Astrocyte (in vitro differentiated cells and primary cell): ENCODE results near the gene FAM47B. TPM values are rescaled to one million over a fixed set of nuclear protein-coding genes. Genes with fewer than 3 reads are reported as not detected.

ENCODE experiments used
- DNase-seq: peaks from one replicate; pipeline ENCODE4 v3.0.0-alpha.2; 2010; ENCODE audit warnings: low read depth
- FAIRE-seq: peaks from 2 replicates; lab custom pipeline; 2011; peaks lifted over from hg19 to GRCh38; lab: Jason Lieb, UNC
- H2AFZ ChIP-seq: 2 replicates; pipeline ENCODE4 v1.6.0; 2012; ENCODE audit warnings: low read depth, low read length, inconsistent platforms
- H3K27ac ChIP-seq: 2 replicates; pipeline ENCODE4 v1.5.1; 2011; ENCODE audit warnings: low read depth, low read length, inconsistent platforms
- H3K27me3 ChIP-seq: 2 replicates; pipeline ENCODE4 v1.6.0; 2011; ENCODE audit warnings: low read length, inconsistent platforms; ENCODE audit not compliant: insufficient read depth
- H3K36me3 ChIP-seq: 2 replicates; pipeline ENCODE4 v1.5.1; 2011; ENCODE audit warnings: low read length, inconsistent platforms; ENCODE audit not compliant: insufficient read depth
- H3K4me1 ChIP-seq: 2 replicates; pipeline ENCODE4 v1.5.1; 2011; ENCODE audit warnings: low read length, inconsistent platforms; ENCODE audit not compliant: insufficient read depth
- H3K4me2 ChIP-seq: 2 replicates; pipeline ENCODE4 v1.6.0; 2012; ENCODE audit warnings: low read length, inconsistent platforms
- H3K4me3 ChIP-seq: 2 replicates; pipeline ENCODE4 v1.5.1; 2011; ENCODE audit warnings: low read depth, mild to moderate bottlenecking, low read length, inconsistent platforms; ENCODE audit not compliant: insufficient read depth
- H3K79me2 ChIP-seq: 2 replicates; pipeline ENCODE4 v1.6.0; 2012; ENCODE audit warnings: mild to moderate bottlenecking, low read length, inconsistent platforms; ENCODE audit not compliant: insufficient read depth
- H3K9ac ChIP-seq: 2 replicates; pipeline ENCODE4 v1.6.0; 2012; ENCODE audit warnings: mild to moderate bottlenecking, low read length, inconsistent platforms
- H3K9me3 ChIP-seq: 2 replicates; pipeline ENCODE4 v1.5.1; 2012; ENCODE audit warnings: low read depth, mild to moderate bottlenecking, low read length, inconsistent platforms; ENCODE audit not compliant: insufficient read depth
- H4K20me1 ChIP-seq: 2 replicates; pipeline ENCODE4 v1.6.0; 2012; ENCODE audit warnings: low read length, inconsistent platforms; ENCODE audit not compliant: insufficient read depth
- H3K27ac Mint-ChIP-seq: one replicate; pipeline ENCODE4 v1.8.0; 2021; ENCODE audit warnings: mild to moderate bottlenecking, mixed read lengths; ENCODE audit not compliant: unreplicated experiment
- H3K27me3 Mint-ChIP-seq: one replicate; pipeline ENCODE4 v1.8.0; 2021; ENCODE audit warnings: low read depth, mixed read lengths; ENCODE audit not compliant: unreplicated experiment
- H3K36me3 Mint-ChIP-seq: one replicate; pipeline ENCODE4 v1.8.0; 2021; ENCODE audit warnings: low read depth, mixed read lengths; ENCODE audit not compliant: unreplicated experiment
- H3K4me1 Mint-ChIP-seq: one replicate; pipeline ENCODE4 v1.8.0; 2021; ENCODE audit warnings: low read depth, mixed read lengths; ENCODE audit not compliant: unreplicated experiment
- H3K4me3 Mint-ChIP-seq: one replicate; pipeline ENCODE4 v1.8.0; 2021; ENCODE audit warnings: mild to moderate bottlenecking, moderate library complexity, mixed read lengths; ENCODE audit not compliant: unreplicated experiment
- H3K9me3 Mint-ChIP-seq: one replicate; pipeline ENCODE4 v1.8.0; 2021; ENCODE audit warnings: mild to moderate bottlenecking, mixed read lengths; ENCODE audit not compliant: unreplicated experiment
- EZH2 ChIP-seq: IDR thresholded peaks from 2 replicates; pipeline ENCODE4 v1.6.1; 2012; ENCODE audit warnings: mild to moderate bottlenecking, low read length, inconsistent platforms; ENCODE audit not compliant: insufficient read depth
- total RNA-seq: library from RNA; stranded (reverse); gene quantifications from 2 replicates; pipeline ENCODE4 v1.2.1, GENCODE V29; 2021
- TF ChIP-seq, protein P1 (sequence below): IDR thresholded peaks from 2 replicates; pipeline ENCODE4 v1.5.1; 2011; ENCODE audit warnings: low read depth, mild to moderate bottlenecking, inconsistent platforms, low read length, moderate library complexity; ENCODE audit not compliant: insufficient read depth

Gene FAM47B
- total RNA-seq, 1 donor from 2014 or later, result not detected

DNA sequence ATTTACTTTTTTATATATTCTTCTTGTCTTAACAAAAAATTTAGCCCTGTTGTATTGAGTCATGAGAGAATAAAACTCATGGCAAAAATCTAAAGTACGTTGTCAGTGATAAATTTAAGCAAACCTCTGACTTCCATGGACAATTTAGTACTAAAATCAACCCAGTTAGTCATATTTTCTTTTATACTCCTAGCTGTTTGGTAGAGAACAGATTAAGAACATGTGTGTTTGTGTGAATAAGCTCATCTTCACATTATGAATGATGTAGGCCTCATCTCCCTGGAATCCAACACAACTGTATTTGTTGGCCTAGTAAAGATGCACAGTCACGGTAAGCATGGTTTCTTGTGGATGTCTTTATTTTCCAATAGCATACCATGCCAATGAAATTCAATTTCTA lies 40.8 kb upstream of the FAM47B start:
- FAIRE-seq, result peak; percentile 87
- no peaks in the 10 kb centered on the region for H3K9me3 Mint-ChIP-seq

DNA sequence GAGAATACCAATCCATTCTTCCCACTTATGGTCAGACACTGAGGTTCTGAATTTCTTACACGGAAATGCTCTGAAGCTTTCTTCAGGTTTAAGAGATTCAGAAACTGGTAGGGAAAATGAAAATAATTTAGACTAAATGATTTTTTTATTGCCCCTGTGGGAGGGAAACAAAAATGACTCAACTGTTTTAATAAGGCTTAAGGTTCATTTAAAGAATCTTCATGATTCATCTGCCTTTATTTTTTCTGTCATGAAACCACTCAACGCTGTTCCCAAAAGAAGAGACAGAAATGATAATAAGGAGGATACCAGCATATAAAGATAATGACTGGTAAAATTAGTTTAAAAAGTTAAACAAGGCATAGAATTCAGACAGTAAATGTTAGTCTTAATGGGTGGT lies 39.3 kb upstream of the FAM47B start:
- Histone ChIP-seq H2AFZ (no peak overlapping the region), H3K4me2 (peak overlapping the region; percentile 50), H3K36me3 (no peaks in the 10 kb centered on the region), H3K4me3 (no peak overlapping the region), H4K20me1 (no peaks in the 10 kb centered on the region), H3K79me2 (no peaks in the 10 kb centered on the region), H3K4me1 (peaks cover 5% of the 10 kb centered on the region), H3K9ac (no peak overlapping the region), H3K27ac (peak overlapping the region; percentile 26), H3K9me3 (no peaks in the 10 kb centered on the region), H3K27me3 (no peaks in the 10 kb centered on the region)
- Mint-ChIP-seq H3K27me3 (no peaks in the 10 kb centered on the region), H3K4me1 (no peaks in the 10 kb centered on the region), H3K36me3 (no peaks in the 10 kb centered on the region), H3K27ac (no peak overlapping the region), H3K4me3 (no peak overlapping the region), H3K9me3 (no peaks in the 10 kb centered on the region)
- DNase-seq (peak; percentile 2), FAIRE-seq (peak; percentile 97)
- TF ChIP-seq EZH2, result no peak
- TF ChIP-seq, protein P1, sequence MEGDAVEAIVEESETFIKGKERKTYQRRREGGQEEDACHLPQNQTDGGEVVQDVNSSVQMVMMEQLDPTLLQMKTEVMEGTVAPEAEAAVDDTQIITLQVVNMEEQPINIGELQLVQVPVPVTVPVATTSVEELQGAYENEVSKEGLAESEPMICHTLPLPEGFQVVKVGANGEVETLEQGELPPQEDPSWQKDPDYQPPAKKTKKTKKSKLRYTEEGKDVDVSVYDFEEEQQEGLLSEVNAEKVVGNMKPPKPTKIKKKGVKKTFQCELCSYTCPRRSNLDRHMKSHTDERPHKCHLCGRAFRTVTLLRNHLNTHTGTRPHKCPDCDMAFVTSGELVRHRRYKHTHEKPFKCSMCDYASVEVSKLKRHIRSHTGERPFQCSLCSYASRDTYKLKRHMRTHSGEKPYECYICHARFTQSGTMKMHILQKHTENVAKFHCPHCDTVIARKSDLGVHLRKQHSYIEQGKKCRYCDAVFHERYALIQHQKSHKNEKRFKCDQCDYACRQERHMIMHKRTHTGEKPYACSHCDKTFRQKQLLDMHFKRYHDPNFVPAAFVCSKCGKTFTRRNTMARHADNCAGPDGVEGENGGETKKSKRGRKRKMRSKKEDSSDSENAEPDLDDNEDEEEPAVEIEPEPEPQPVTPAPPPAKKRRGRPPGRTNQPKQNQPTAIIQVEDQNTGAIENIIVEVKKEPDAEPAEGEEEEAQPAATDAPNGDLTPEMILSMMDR, result no peak

More for the DNA sequence above, 40.8 kb upstream of the FAM47B start:
- H3K27ac ChIP-seq, result no peak overlapping the region
- peaks cover 5% of the 10 kb centered on the region for H3K4me1 ChIP-seq
- no peak overlapping the region for H3K9ac ChIP-seq
- H2AFZ ChIP-seq, result no peak overlapping the region
- no peak for DNase-seq
- Mint-ChIP-seq H3K36me3 (no peaks in the 10 kb centered on the region), H3K27me3 (no peaks in the 10 kb centered on the region), H3K27ac (no peak overlapping the region), H3K4me3 (no peak overlapping the region), H3K4me1 (no peaks in the 10 kb centered on the region)
- H3K79me2 ChIP-seq, result no peaks in the 10 kb centered on the region
- H3K4me2 ChIP-seq, result no peak overlapping the region
- H3K9me3 ChIP-seq, result no peaks in the 10 kb centered on the region
- H3K27me3 ChIP-seq, result no peaks in the 10 kb centered on the region
- no peak for TF ChIP-seq EZH2
- TF ChIP-seq, protein P1, result no peak
- H3K4me3 ChIP-seq, result no peak overlapping the region
- no peaks in the 10 kb centered on the region for H3K36me3 ChIP-seq
- no peaks in the 10 kb centered on the region for H4K20me1 ChIP-seq

DNA sequence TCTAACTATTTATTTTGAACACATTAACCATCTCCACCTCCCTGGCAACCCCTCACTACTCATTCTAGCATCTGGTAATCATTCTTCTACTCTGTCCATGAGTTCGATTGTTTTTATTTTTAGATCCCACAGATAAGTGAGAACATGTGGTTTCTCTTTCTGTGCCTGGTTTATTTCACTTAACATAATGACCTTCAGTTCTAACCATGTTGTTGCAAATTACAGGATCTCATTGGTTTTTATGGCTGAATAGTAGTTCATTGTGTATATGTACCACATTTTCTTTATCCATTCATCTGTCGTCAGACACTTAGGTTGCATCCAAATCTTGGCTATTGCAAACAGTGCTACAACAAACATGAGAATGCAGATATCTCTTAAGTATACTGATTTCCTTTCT lies 33.4 kb upstream of the FAM47B start:
- Histone ChIP-seq H4K20me1 (no peaks in the 10 kb centered on the region), H3K9ac (no peak overlapping the region), H3K27ac (no peak overlapping the region), H3K4me3 (no peak overlapping the region), H3K9me3 (no peaks in the 10 kb centered on the region), H3K27me3 (no peaks in the 10 kb centered on the region), H3K4me1 (no peaks in the 10 kb centered on the region), H2AFZ (no peak overlapping the region), H3K36me3 (no peaks in the 10 kb centered on the region), H3K4me2 (no peak overlapping the region), H3K79me2 (no peaks in the 10 kb centered on the region)
- TF ChIP-seq EZH2, result no peak
- TF ChIP-seq, protein P1, result no peak
- DNase-seq (no peak), FAIRE-seq (peak; percentile 97)
- H3K4me1 Mint-ChIP-seq, result no peaks in the 10 kb centered on the region
- no peaks in the 10 kb centered on the region for H3K9me3 Mint-ChIP-seq
- H3K27ac Mint-ChIP-seq, result no peak overlapping the region
- no peak overlapping the region for H3K4me3 Mint-ChIP-seq
- H3K36me3 Mint-ChIP-seq, result no peaks in the 10 kb centered on the region
- no peaks in the 10 kb centered on the region for H3K27me3 Mint-ChIP-seq
